ENCODE results near the gene TCP11L1.
A peak's percentile ranks its signal among the peaks of the same experiment; 100 is the strongest.
"Not testable (repeated sequence)": the region's sequence is repeated elsewhere in the genome, so short reads cannot be mapped to it uniquely, and the experiment has no call there.

TCP11L1 gene

DNA sequence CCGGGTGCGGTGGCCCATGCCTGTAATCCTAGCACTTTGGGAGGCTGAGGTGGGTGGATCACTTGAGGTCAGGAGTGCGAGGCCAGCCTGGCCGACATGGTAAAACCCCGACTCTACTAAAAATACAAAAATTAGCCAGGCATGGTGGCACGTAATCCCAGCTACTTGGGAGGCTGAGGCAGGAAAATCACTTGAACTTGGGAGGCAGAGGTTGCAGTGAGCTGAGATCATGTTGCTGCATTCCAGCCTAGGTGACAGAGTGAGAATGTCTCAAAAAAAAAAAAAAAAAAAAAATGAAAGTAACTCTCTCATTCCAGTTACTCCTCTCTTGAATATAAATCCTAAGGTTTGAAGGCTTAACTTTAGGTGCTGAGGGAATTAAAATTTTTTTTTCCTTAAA is 10.2 kb upstream of the TCP11L1 start:
- not testable (repeated sequence) for DNase-seq

GRCh38 chr11:33033493-33033892 is 5.9 kb upstream of the TCP11L1 start:
- no peak for DNase-seq

DNA sequence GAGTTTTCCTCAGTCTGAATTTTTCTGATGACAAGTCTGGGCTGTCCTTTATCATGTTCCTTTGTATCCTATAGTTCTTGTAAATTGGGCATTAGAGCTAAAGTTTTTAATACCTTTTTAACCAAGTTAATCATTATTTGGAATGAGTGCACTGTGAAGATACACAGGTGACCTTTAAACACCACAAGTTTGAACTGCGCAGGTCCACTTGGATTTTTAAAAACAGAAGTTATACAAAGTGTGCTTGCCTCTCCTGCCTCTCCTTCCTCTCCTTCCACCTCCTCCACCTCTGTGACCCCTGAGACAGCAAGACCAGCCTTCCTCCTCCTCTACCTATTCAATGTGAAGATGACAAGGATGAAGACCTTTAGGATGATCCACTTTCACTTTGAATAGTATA is 4.4 kb upstream of the TCP11L1 start:
- DNase-seq, result no peak

DNA sequence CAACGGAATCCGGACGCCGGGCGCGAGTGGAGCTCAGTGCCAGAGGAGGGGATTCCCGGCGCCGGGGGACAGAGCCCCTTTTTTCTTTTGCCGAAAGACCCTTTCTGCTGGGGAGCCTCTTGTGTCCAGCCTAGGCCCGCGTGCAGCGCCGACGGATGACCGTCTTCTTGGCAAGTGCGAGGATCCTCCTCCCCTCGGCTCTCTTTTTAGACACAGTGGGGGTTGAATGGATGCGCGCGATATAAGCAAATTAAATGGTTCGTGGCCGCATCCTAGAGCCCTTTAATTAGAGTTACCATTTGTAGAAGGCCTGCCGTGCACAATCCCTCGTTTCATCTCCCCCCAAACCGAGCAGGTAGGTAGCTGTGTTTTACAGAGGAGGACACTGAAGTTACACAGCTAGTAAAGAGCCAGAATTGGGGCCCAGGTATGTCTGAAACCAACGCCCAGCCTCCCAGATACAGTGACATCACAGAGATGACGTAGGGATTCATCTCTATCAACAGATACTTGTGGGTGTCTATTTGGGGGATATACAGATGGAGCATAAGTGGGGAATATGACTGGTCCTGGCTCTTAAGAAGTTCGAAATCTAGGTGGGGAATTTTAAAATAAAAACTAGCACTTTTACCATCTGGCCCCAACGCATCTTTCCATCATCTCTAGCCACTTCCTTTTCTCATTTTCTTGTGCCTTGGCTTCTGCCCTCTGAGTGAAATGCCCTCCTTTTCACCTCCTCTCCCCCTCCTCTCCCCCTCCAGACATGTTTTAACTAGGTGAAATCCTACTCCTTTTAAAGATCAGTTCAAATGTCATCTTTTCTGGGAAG is 875 bp downstream of the TCP11L1 start:
- peak; percentile 67 for DNase-seq

DNA sequence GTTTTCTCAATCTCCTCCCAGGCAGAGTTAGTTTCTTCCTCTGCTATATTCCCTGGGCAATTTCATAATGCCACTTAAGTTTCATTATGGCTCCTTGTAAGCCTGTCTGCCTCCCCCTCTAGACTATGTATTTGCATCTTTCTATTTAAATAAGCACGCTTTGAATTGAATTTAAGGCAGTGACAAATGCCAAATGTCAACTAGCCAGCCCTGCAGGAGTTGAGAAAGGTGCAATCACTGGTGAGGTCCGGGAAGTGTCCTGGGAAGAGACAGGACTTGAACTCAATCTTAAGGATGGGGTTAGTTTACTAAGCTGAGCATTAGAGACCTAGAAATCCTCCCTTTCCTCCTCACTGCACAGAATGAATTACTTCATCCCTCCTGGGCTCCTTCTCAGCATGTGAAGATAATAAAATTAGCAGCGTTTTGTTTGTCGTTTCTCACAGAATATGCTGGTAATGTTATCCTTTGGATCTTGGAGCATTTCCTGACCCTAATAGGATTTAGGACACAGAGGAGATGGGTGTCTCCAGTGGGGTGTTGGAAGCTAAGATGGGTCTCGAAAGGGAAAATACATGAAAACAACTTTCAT is 1.6 kb downstream of the TCP11L1 start:
- DNase-seq, result no peak

DNA sequence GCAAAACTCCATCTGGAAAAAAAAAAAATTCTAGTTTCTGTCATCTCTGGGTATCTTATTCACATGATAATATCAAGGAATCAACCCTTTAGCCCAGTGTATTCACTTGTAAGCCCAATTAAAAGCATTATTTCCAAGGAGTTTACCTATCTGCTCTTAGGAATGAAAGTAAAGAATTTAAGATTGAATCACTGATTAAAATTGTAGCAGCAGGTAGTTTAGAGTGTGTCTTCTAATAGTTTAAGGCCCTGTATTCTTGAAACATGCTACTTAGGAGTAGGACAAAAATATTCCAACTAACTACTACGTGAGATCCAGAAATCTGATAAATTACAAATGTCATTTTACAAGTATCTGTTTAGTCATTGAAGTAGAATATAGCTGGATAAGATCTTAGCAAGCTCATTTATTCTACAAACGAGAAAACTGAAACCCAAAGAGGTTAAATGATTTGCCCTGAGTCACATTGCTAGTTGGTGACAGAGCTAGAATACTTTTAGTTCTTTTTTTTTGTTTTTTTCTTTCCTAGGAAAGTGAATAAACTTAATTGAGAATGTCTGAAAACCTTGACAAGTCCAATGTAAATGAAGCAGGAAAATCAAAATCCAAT is 4.0 kb downstream of the TCP11L1 start:
- no peak for DNase-seq

DNA sequence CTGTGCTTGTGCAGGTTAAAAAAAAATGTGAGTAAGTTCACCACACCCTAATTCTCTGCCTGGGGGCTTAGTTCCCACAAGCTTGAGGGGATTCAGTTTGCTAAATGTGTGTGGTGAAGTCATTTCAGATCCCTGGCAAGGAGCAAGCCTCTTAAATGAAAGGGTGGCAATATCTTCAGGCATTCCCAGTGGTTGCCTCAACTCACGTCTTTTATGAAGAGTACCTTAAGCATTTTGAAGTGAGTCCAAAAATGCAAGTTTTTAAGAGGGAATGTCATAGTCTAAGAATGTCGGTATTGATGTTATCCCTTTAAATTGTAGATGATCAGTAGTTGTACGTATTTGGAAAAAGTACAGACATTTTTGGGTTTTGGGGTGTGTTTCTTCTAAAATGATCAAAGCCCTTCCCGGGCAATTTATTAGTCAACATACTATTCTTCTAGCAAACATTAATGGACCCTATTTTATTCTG is 4.9 kb downstream of the TCP11L1 start:
- DNase-seq, result no peak

GRCh38 chr11:33045551-33046255 is 6.3 kb downstream of the TCP11L1 start:
- no peak for DNase-seq

GRCh38 chr11:33048701-33049100 is 9.3 kb downstream of the TCP11L1 start:
- not testable (repeated sequence) for DNase-seq

- DNase-seq, result not testable (repeated sequence)
Observed at GRCh38 chr11:33049565-33050408, 10.4 kb downstream of the TCP11L1 start.

- DNase-seq, result no peak
Observed at GRCh38 chr11:33052231-33052630, 12.9 kb downstream of the TCP11L1 start.

GRCh38 chr11:33055375-33055774 is 16.0 kb downstream of the TCP11L1 start:
- no peak for DNase-seq

GRCh38 chr11:33057284-33057683 is 17.9 kb downstream of the TCP11L1 start:
- DNase-seq, result no peak

- no peak for DNase-seq
Observed at GRCh38 chr11:33059331-33060007, 20.1 kb downstream of the TCP11L1 start.

DNA sequence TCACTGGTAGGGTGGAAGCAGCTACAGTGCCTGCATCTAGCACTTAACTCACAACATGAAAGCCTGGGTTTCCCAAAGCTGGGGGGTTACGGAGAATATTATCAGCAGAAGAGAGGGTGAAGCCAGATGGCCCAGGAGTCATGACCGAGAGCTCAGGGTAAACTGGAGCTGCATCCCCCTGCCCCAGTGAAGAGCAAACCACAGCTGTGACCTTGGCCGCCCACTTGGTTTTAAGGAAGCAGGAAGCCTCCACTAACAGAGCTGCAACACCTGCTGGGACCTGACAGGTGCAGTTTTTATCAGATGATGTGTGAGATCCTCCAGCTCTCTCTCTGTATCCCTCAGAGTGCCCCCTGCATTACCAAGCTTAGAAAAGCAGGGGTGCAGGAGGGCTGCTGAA is 20.9 kb downstream of the TCP11L1 start:
- no peak for DNase-seq

GRCh38 chr11:33062137-33062536 is 22.8 kb downstream of the TCP11L1 start:
- no peak for DNase-seq

DNA sequence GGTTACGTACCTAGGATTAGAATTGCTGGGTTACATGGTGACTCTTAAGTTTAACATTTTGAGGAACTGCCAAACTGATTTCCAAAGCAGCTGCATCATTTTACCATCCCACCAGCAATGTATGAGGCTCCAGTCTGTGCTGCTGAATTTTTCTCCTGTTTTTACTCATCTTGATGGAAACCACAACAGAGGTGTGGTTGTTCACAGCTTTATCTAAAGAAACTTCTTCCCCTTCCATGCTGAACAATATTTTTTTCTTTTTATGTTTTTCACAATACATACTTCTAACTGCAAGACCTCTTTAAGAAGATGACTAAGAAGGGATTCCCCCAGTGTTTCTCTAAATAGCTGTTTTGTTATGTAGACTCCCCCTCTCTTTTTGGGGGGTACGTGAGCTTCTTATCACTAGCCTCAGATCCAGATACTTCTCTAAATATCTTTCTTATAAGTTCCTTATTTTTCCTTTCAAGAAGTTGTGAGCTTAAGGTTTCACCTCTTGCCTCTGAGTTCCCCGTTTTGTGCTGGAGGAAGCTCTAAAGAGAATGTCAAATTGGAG is 24.0 kb downstream of the TCP11L1 start:
- DNase-seq, result no peak

DNA sequence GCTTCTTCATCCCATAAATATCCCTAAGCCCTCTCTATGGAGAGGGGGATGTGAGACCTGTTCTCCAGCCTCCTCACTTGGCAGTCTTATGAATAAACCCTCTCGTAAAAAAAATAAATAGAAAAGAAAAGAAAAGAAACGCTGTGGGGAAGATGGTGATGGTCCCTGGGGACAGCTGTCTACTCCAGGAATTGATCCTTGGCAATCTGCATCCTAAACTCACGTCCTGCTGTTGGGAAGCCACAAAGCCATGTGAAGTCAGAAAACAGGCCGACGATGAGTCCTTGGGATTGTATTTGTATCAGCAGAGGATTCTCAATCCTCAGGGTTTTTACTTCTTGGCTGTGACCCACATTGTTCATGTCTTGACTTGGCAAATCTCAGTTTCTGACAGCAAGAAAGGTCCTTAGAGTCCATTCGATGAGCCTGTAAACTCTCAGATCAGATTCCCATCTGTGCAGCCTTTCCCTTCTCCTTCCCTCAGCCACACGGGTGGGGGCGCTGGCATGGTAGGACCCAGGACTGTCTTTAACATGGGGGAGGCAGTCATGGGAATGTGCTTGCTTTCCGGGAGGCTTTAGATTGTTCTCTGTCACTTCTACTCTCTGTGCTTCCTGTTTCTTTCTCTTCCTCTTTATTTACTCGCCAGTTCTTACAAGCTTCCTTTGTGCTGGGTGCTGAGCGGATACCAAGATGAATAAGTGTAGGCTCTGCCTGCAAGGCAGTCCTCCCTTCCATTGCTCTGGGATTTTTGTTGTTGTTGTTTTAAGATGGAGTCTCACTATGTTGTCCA is 24.9 kb downstream of the TCP11L1 start:
- DNase-seq, result no peak

GRCh38 chr11:33064866-33065265 is 25.5 kb downstream of the TCP11L1 start:
- DNase-seq, result no peak

- DNase-seq, result peak; percentile 80
Observed at GRCh38 chr11:33065445-33066178, 26.2 kb downstream of the TCP11L1 start.
